ENCODE measurements around the gene PVALEF.

PVALEF gene

DNA sequence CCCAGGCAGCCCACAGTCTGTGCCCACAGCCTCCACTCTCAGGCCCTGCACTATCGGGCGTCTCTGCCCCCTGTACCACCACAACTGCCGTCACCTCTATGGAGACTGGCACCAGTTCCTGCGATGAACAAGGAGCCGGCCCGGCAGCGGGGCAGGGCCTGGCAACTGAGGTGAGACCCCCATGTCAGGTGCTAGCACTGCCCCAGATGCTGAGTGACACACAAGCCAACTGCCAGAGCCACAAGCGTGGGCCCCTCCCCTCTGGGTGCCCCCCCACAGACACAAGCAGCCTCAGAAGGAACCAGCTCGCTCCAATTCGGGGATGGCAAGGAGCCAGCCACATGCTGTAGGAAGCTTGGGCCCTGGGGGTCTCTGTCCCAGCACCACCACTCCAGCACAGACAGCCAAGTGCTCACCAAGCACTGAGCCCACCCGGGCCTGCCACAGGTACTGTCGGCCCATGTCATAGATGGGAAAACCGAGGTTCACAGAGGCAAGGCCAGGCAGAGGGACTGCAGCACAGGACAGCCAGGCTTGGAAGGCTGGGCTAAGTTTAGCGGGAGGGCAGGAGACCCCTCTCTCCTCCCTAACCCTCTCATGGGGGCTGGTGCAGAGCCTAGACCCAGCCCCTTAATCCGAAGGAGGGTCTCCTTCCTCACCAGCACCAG lies 1.5 kb upstream of the PVALEF start:
- no peaks in the 10 kb centered on the region for H4K20me1 ChIP-seq (ENCODE audit: insufficient read depth, low read length)
- no peaks in the 10 kb centered on the region for H3K4me1 ChIP-seq (ENCODE audit: low read length)
- H2AFZ ChIP-seq (ENCODE audit: low read length) = no peak overlapping the region
- H3K79me2 ChIP-seq (ENCODE audit: low read length) = no peaks in the 10 kb centered on the region
- H3K9ac ChIP-seq (ENCODE audit: low read length) = no peak overlapping the region
- no peaks in the 10 kb centered on the region for H3K9me2 ChIP-seq (replicated peaks; ENCODE audit: insufficient read depth, low read length)
- peaks cover 93% of the 10 kb centered on the region for H3K27me3 ChIP-seq (replicated peaks; ENCODE audit: insufficient read depth, low read length)
- no peak for DNase-seq
- H3K4me2 ChIP-seq (ENCODE audit: low read depth, low read length) = no peak overlapping the region
- no peak overlapping the region for H3K4me3 ChIP-seq (ENCODE audit: low read length)
- H3F3A ChIP-seq (ENCODE audit: insufficient read depth, low read length) = no peaks in the 10 kb centered on the region
- no peak overlapping the region for H3K27ac ChIP-seq (ENCODE audit: low read length)
- no peaks in the 10 kb centered on the region for H3K36me3 ChIP-seq (replicated peaks; ENCODE audit: insufficient read depth, low read length)
- no peak for TF ChIP-seq CTCF (IDR thresholded peaks at IDR 0.05; ENCODE audit: low read length)
- no peak for TF ChIP-seq EZH2 (optimal IDR thresholded peaks at IDR 0.05; ENCODE audit: low read depth, low read length)
- no peak for TF ChIP-seq EZH2phosphoT487 (IDR thresholded peaks at IDR 0.05; ENCODE audit: low read length)
- no peaks in the 10 kb centered on the region for H3K9me3 ChIP-seq (replicated peaks; ENCODE audit: insufficient read depth, low read length)

DNA sequence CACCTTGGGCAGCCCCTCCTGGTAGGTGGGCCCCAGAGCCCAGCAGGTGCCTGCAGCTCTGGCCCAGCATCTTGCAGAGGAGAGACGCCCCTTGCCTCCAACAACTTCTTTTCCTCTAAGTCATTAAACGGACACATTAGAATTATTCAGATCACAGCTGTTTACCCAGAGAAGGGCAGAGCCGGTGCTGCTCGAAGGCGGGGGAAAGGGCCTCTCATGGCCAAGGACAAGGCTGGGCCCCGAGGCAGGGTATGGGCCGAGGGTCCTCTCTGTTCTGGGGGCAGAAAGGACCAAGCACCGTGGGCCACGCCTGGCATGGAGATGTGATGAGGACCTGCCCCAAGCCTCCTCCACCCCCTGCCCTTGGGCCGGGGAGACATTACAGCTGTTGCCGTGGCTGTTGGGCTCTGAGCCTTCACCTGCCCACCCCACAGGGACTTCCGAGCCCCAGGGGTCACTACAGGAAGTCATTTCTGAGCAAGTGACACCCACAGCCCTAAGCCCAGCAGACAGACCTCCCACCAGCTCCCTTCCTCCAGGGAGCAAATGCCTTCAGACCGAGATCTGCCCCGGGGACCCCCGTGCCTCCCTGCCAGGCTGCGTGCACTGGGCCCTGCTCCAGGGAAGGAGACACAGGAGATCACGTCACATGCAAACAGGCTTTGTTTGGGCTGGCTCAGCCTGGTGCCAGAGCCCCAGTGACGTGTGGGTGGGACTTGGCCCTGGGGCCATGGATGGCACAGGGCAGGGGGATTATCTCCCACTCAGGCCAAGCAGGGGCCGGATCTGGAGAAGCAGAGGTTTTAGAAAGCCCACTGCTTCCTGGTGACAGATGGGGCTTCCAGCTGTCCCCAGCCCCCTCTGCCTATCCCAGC lies 699 bp upstream of the PVALEF start:
- Histone ChIP-seq H3K4me3 (ENCODE audit: low read length) (no peak overlapping the region), H3K9ac (ENCODE audit: low read length) (no peak overlapping the region), H3K9me2 (replicated peaks; ENCODE audit: insufficient read depth, low read length) (no peaks in the 10 kb centered on the region), H3K4me1 (ENCODE audit: low read length) (no peaks in the 10 kb centered on the region), H3K4me2 (ENCODE audit: low read depth, low read length) (no peak overlapping the region), H4K20me1 (ENCODE audit: insufficient read depth, low read length) (no peaks in the 10 kb centered on the region), H2AFZ (ENCODE audit: low read length) (no peak overlapping the region), H3K27ac (ENCODE audit: low read length) (no peak overlapping the region), H3K79me2 (ENCODE audit: low read length) (no peaks in the 10 kb centered on the region), H3K27me3 (replicated peaks; ENCODE audit: insufficient read depth, low read length) (peaks cover 92% of the 10 kb centered on the region), H3K36me3 (replicated peaks; ENCODE audit: insufficient read depth, low read length) (no peaks in the 10 kb centered on the region), H3F3A (ENCODE audit: insufficient read depth, low read length) (no peaks in the 10 kb centered on the region), H3K9me3 (replicated peaks; ENCODE audit: insufficient read depth, low read length) (no peaks in the 10 kb centered on the region)
- DNase-seq = no peak
- no peak for TF ChIP-seq CTCF (IDR thresholded peaks at IDR 0.05; ENCODE audit: low read length)

GRCh38 chr17:81166033-81166492 lies 756 bp downstream of the PVALEF start, which contains the start of gene AATK:
Gene AATK, minus strand, starts transcription at chr17:81166221. Its CDS starts 229 bp downstream, at chr17:81165992.
- Histone ChIP-seq H3K4me2 (ENCODE audit: low read depth, low read length) (no peak within 1 kb of the TSS), H3K36me3 (replicated peaks; ENCODE audit: insufficient read depth, low read length) (no peaks in the 10 kb centered on the region), H2AFZ (ENCODE audit: low read length) (no peak within 1 kb of the TSS), H3F3A (ENCODE audit: insufficient read depth, low read length) (no peaks in the 10 kb centered on the region), H3K9me3 (replicated peaks; ENCODE audit: insufficient read depth, low read length) (no peaks in the 10 kb centered on the region), H3K9ac (ENCODE audit: low read length) (no peak within 1 kb of the TSS), H3K79me2 (ENCODE audit: low read length) (no peaks in the 10 kb centered on the region), H3K9me2 (replicated peaks; ENCODE audit: insufficient read depth, low read length) (no peaks in the 10 kb centered on the region), H3K27ac (ENCODE audit: low read length) (no peak within 1 kb of the TSS), H3K4me3 (ENCODE audit: low read length) (no peak within 1 kb of the TSS), H3K4me1 (ENCODE audit: low read length) (no peaks in the 10 kb centered on the region), H4K20me1 (ENCODE audit: insufficient read depth, low read length) (no peaks in the 10 kb centered on the region), H3K27me3 (replicated peaks; ENCODE audit: insufficient read depth, low read length) (peaks cover 93% of the 10 kb centered on the region)
- TF ChIP-seq EZH2 (optimal IDR thresholded peaks at IDR 0.05; ENCODE audit: low read depth, low read length) (no peak), CTCF (IDR thresholded peaks at IDR 0.05; ENCODE audit: low read length) (no peak), EZH2phosphoT487 (IDR thresholded peaks at IDR 0.05; ENCODE audit: low read length) (no peak)
- DNase-seq = no peak

All from MM.1S (cell line).